ENCODE measurements around the gene ADAM19. TPM values are rescaled to one million over a fixed set of nuclear protein-coding genes. Genes with fewer than 3 reads are reported as not detected.

Gene ADAM19
- total RNA-seq, 4 donors from 2014 or later: 2.4 to 25.6 (median 15.3) TPM

GRCh38 chr5:157468293-157468965 lies 107.1 kb downstream of the ADAM19 start:
- H3K36me3 ChIP-seq: no peaks in the 10 kb centered on the region
- no peak overlapping the region for H3K27ac ChIP-seq
- no peaks in the 10 kb centered on the region for H3K27me3 ChIP-seq
- intact Hi-C loops (cut with DNase I; ENCODE audit: low total_unique reads): no loop called here
- H3K4me3 ChIP-seq: no peak overlapping the region
- no peak for TF ChIP-seq POLR2A (IDR thresholded peaks at IDR 0.05)
- TF ChIP-seq, protein P1, sequence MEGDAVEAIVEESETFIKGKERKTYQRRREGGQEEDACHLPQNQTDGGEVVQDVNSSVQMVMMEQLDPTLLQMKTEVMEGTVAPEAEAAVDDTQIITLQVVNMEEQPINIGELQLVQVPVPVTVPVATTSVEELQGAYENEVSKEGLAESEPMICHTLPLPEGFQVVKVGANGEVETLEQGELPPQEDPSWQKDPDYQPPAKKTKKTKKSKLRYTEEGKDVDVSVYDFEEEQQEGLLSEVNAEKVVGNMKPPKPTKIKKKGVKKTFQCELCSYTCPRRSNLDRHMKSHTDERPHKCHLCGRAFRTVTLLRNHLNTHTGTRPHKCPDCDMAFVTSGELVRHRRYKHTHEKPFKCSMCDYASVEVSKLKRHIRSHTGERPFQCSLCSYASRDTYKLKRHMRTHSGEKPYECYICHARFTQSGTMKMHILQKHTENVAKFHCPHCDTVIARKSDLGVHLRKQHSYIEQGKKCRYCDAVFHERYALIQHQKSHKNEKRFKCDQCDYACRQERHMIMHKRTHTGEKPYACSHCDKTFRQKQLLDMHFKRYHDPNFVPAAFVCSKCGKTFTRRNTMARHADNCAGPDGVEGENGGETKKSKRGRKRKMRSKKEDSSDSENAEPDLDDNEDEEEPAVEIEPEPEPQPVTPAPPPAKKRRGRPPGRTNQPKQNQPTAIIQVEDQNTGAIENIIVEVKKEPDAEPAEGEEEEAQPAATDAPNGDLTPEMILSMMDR (IDR thresholded peaks at IDR 0.05): no peak
- H3K4me1 ChIP-seq: no peaks in the 10 kb centered on the region
- no peak for DNase-seq
- H3K9me3 ChIP-seq: no peaks in the 10 kb centered on the region

DNA sequence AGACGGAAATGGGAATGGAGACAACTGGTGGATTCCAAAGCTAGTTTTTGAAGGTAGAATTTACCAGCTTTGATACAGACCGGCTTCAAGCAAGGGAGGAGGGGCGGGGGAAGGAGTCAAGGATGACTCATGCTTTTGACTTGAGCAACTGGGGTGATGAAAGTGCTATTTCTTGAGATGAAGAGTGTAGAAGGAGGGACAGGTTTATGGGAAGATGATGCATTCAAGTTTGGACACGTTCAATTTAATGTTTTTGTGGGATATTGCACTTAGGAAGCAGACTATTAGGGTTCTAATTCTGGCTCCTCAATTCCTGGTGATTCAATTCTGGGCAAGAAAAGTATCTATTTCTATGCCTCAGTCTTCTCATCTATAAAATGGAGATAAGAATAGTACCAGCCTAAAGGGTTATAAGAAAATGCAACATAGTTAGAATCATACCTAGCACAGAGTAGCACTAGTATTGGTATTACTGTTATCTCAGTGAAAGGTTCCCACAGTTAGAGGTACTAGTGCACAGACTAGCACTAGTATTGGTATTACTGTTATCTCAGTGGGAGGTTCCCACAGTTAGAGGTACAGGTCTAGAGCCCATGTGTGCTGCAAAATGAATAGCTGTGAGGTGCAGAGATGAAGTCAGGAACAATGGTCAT lies 110.9 kb downstream of the ADAM19 start:
- TF ChIP-seq, protein P1 (IDR thresholded peaks at IDR 0.05): no peak
- no peak for TF ChIP-seq POLR2A (IDR thresholded peaks at IDR 0.05)
- no peaks in the 10 kb centered on the region for H3K9me3 ChIP-seq
- DNase-seq: peak; percentile 73 to 88
- H3K27ac ChIP-seq: peak overlapping the region; percentile 3 to 63
- no peaks in the 10 kb centered on the region for H3K36me3 ChIP-seq
- H3K4me3 ChIP-seq: no peak overlapping the region
- no peaks in the 10 kb centered on the region for H3K4me1 ChIP-seq
- intact Hi-C loops (cut with DNase I; ENCODE audit: low total_unique reads): no loop called here
- H3K27me3 ChIP-seq: no peaks in the 10 kb centered on the region

GRCh38 chr5:157463621-157464518 lies 111.7 kb downstream of the ADAM19 start:
- no peaks in the 10 kb centered on the region for H3K27me3 ChIP-seq
- H3K9me3 ChIP-seq: no peaks in the 10 kb centered on the region
- no peak for DNase-seq
- H3K27ac ChIP-seq: peak overlapping the region; percentile 3 to 63
- H3K4me1 ChIP-seq: no peaks in the 10 kb centered on the region
- no peak for TF ChIP-seq POLR2A (IDR thresholded peaks at IDR 0.05)
- TF ChIP-seq, protein P1 (IDR thresholded peaks at IDR 0.05): no peak
- no peaks in the 10 kb centered on the region for H3K36me3 ChIP-seq
- intact Hi-C loops (cut with DNase I; ENCODE audit: low total_unique reads): no loop called here
- no peak overlapping the region for H3K4me3 ChIP-seq

GRCh38 chr5:157463081-157463480 lies 112.5 kb downstream of the ADAM19 start:
- no peak for DNase-seq
- TF ChIP-seq POLR2A (IDR thresholded peaks at IDR 0.05): no peak
- TF ChIP-seq, protein P1 (IDR thresholded peaks at IDR 0.05): no peak
- no peaks in the 10 kb centered on the region for H3K4me1 ChIP-seq
- intact Hi-C loops (cut with DNase I; ENCODE audit: low total_unique reads): no loop called here
- no peak overlapping the region for H3K4me3 ChIP-seq
- H3K36me3 ChIP-seq: no peaks in the 10 kb centered on the region
- H3K27me3 ChIP-seq: no peaks in the 10 kb centered on the region
- no peaks in the 10 kb centered on the region for H3K9me3 ChIP-seq
- no peak overlapping the region for H3K27ac ChIP-seq

Measured in uterus (tissue), 4 donors.